ENCODE results near the gene RRBP1.

The RRBP1 gene

GRCh38 chr20:17601957-17602356, 80.1 kb downstream of the RRBP1 start:
- DNase-seq, result no peak

- no peak for DNase-seq
Observed at GRCh38 chr20:17598013-17598550, 84.0 kb downstream of the RRBP1 start.

- DNase-seq, result no peak
Observed at GRCh38 chr20:17595856-17596255, 86.2 kb downstream of the RRBP1 start.

GRCh38 chr20:17594443-17594842, 87.6 kb downstream of the RRBP1 start:
- no peak for DNase-seq

GRCh38 chr20:17593902-17594301, 88.1 kb downstream of the RRBP1 start:
- no peak for DNase-seq

GRCh38 chr20:17590245-17590644, 91.8 kb downstream of the RRBP1 start:
- peak; percentile 45 for DNase-seq

- DNase-seq, result no peak
Observed at GRCh38 chr20:17589161-17589834, 92.7 kb downstream of the RRBP1 start.

GRCh38 chr20:17587824-17588223, 94.2 kb downstream of the RRBP1 start:
- no peak for DNase-seq

GRCh38 chr20:17587148-17587547, 94.9 kb downstream of the RRBP1 start:
- no peak for DNase-seq

- no peak for DNase-seq
Observed at GRCh38 chr20:17586250-17586649, 95.8 kb downstream of the RRBP1 start.

- DNase-seq, result no peak
Observed at GRCh38 chr20:17584689-17585088, 97.4 kb downstream of the RRBP1 start.

GRCh38 chr20:17583126-17583525, 98.9 kb downstream of the RRBP1 start:
- no peak for DNase-seq

GRCh38 chr20:17580895-17581294, 101.1 kb downstream of the RRBP1 start:
- DNase-seq, result no peak

GRCh38 chr20:17579369-17580039, 102.5 kb downstream of the RRBP1 start:
- no peak for DNase-seq

GRCh38 chr20:17576215-17576614, 105.8 kb downstream of the RRBP1 start:
- DNase-seq, result no peak

GRCh38 chr20:17573463-17573862, 108.6 kb downstream of the RRBP1 start:
- no peak for DNase-seq

GRCh38 chr20:17572034-17572638, 109.9 kb downstream of the RRBP1 start:
- DNase-seq, result no peak

GRCh38 chr20:17571153-17571527, 110.9 kb downstream of the RRBP1 start:
- DNase-seq, result peak; percentile 64

- DNase-seq, result peak; percentile 81
Observed at GRCh38 chr20:17570347-17571152, 111.5 kb downstream of the RRBP1 start.

- peak; percentile 83 for DNase-seq
Observed at GRCh38 chr20:17569616-17570346, 112.3 kb downstream of the RRBP1 start, which contains the start of gene DSTN. TSS of gene DSTN (plus strand) at chr20:17570075. CDS start at chr20:17570209, 134 bp downstream.

- DNase-seq, result peak; percentile 36
Observed at GRCh38 chr20:17568972-17569521, 113.0 kb downstream of the RRBP1 start.
